Breast epithelium (tissue), 4 donors: Measurements from ENCODE around the gene CCDC134. TPM values are rescaled to one million over a fixed set of nuclear protein-coding genes. Genes with fewer than 3 reads are reported as not detected.

Source experiments
- DNase-seq, 2 donors: peaks; one replicate each; pipeline ENCODE4 v3.0.0-alpha.2; 2019; ENCODE audit warnings: low spot score in 2 of 2
- H3K27ac ChIP-seq, 2 donors: fragments of 200-600 bp; sonication (generic) in 1 of 2; one replicate each; pipeline ENCODE4 v1.5.1; 2016 to 2019; ENCODE audit warnings: mild to moderate bottlenecking in 1 of 2
- H3K27me3 ChIP-seq, 2 donors: fragments of 200-600 bp; sonication (generic) in 1 of 2; one replicate each; pipeline versions ENCODE4 v1.5.1 to v1.6.0; 2017 to 2019; ENCODE audit warnings: control low read depth in 1 of 2, mild to moderate bottlenecking in 1 of 2
- H3K36me3 ChIP-seq: fragments of 200-600 bp; one replicate; pipeline ENCODE4 v1.5.1; 2019
- H3K4me1 ChIP-seq, 2 donors: fragments of 200-600 bp; sonication (generic); one replicate each; pipeline ENCODE4 v1.5.1; 2016 to 2019; ENCODE audit warnings: control low read depth in 1 of 2
- H3K4me3 ChIP-seq, 3 donors: fragments of 200-600 bp; sonication (generic); 1 replicate in 2 of 3; 2 replicates in 1 of 3; pipeline ENCODE4 v1.5.1; 2016 to 2019; ENCODE audit warnings: mild to moderate bottlenecking in 3 of 3, moderate library complexity in 2 of 3
- H3K9me3 ChIP-seq, 2 donors: fragments of 200-600 bp; sonication (generic) in 1 of 2; one replicate each; pipeline ENCODE4 v1.5.1; 2016 to 2019; ENCODE audit warnings: control low read depth in 1 of 2
- POLR2A ChIP-seq: fragments of 450-650 bp; IDR thresholded peaks from one replicate; pipeline ENCODE4 v1.6.1; 2016; ENCODE audit warnings: antibody characterized with exemption, mild to moderate bottlenecking, moderate library complexity
- POLR2AphosphoS5 ChIP-seq, 3 donors: sonication (generic); formaldehyde crosslinking; IDR thresholded peaks; one replicate each; pipeline ENCODE4 v1.6.1; 2017; ENCODE audit warnings: antibody characterized with exemption in 3 of 3
- intact Hi-C: fragments of 100-400 bp; cut with DNase I; formaldehyde crosslinking; loops from one replicate; pipeline ENCODE4 v1.15.1; 2023; ENCODE audit warnings: low total_unique reads
- total RNA-seq, 3 donors: library from RNA; depleted of rRNA; stranded (reverse); fragments of >200 nt; gene quantifications; one replicate each; pipeline ENCODE4 v1.1.0, GENCODE V29; 2016
- TF ChIP-seq, protein P1 (sequence below), 3 donors: fragments of 450-650 bp; IDR thresholded peaks; one replicate each; pipeline ENCODE4 v1.5.1; 2016 to 2017; ENCODE audit warnings: antibody characterized with exemption in 3 of 3, mild to moderate bottlenecking in 3 of 3, moderate library complexity in 3 of 3

The CCDC134 gene
- total RNA-seq, 3 donors from 2014 or later, result 4.0 to 12.3 (median 10.8) TPM

DNA sequence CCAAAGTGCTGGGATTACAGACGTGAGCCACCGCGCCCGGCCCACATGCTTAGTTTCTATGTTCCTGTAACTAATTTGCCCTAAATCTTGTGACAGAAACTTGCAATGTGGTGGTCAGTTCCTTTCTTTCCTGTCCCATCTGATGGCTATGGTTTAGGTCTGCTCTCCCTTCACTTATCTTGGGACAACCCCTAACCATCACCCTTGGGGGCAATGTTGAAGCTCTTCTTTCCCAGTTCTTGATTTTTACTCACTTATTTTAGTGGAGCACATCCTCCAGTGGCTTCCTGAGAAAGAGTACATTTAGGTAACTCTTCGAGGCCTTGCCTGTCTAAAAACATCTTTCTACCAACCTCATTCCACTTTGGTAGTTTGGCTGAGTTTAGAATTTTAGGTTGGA lies 39.7 kb downstream of the CCDC134 start:
- TF ChIP-seq POLR2A, result no peak
- TF ChIP-seq POLR2AphosphoS5 (IDR thresholded peaks at IDR 0.05), result no peak
- TF ChIP-seq, protein P1, sequence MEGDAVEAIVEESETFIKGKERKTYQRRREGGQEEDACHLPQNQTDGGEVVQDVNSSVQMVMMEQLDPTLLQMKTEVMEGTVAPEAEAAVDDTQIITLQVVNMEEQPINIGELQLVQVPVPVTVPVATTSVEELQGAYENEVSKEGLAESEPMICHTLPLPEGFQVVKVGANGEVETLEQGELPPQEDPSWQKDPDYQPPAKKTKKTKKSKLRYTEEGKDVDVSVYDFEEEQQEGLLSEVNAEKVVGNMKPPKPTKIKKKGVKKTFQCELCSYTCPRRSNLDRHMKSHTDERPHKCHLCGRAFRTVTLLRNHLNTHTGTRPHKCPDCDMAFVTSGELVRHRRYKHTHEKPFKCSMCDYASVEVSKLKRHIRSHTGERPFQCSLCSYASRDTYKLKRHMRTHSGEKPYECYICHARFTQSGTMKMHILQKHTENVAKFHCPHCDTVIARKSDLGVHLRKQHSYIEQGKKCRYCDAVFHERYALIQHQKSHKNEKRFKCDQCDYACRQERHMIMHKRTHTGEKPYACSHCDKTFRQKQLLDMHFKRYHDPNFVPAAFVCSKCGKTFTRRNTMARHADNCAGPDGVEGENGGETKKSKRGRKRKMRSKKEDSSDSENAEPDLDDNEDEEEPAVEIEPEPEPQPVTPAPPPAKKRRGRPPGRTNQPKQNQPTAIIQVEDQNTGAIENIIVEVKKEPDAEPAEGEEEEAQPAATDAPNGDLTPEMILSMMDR (IDR thresholded peaks at IDR 0.05), result no peak
- intact Hi-C loops, result no loop called here
- no peak for DNase-seq
- Histone ChIP-seq H3K36me3 (no peaks in the 10 kb centered on the region), H3K4me1 (no peaks in the 10 kb centered on the region), H3K27me3 (no peaks in the 10 kb centered on the region), H3K27ac (peak overlapping the region in 1 of 2 donors; percentile 36), H3K4me3 (no peak overlapping the region), H3K9me3 (no peaks in the 10 kb centered on the region)

DNA sequence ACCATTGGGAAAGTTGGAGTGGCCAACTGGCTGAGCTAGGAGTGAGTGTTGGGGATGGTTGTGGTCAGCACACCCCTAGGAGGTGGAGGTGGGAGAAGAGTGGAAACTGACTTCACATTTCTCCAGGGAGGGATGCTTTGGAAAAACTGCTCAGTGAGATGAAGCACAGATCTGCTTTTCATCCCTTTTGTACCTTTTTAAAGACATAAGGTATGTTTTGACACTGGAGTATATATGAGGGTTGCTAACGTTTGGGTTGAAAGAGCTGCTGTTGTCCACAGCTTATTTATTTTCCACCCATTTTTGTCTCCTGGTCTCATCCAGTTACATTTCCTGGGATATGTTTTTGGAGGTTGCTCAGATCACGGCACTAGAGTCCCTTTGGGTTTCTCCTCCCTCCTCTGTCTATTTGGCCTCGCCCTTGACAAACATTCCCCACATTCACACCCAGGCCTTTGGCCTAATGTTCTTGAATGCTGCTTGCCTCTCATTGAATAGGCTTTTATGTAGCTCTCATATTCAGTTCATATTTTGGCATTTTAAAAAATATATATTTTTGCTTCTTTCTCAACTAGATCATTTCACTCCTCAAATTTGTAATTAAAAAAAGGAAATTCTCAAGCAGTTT lies 40.7 kb downstream of the CCDC134 start:
- Histone ChIP-seq H3K27ac (peak overlapping the region; percentile 33 to 63), H3K4me3 (no peak overlapping the region), H3K4me1 (no peaks in the 10 kb centered on the region), H3K36me3 (no peaks in the 10 kb centered on the region), H3K9me3 (no peaks in the 10 kb centered on the region), H3K27me3 (no peaks in the 10 kb centered on the region)
- no peak for DNase-seq
- intact Hi-C loops, result no loop called here
- TF ChIP-seq, protein P1 (IDR thresholded peaks at IDR 0.05), result no peak

DNA sequence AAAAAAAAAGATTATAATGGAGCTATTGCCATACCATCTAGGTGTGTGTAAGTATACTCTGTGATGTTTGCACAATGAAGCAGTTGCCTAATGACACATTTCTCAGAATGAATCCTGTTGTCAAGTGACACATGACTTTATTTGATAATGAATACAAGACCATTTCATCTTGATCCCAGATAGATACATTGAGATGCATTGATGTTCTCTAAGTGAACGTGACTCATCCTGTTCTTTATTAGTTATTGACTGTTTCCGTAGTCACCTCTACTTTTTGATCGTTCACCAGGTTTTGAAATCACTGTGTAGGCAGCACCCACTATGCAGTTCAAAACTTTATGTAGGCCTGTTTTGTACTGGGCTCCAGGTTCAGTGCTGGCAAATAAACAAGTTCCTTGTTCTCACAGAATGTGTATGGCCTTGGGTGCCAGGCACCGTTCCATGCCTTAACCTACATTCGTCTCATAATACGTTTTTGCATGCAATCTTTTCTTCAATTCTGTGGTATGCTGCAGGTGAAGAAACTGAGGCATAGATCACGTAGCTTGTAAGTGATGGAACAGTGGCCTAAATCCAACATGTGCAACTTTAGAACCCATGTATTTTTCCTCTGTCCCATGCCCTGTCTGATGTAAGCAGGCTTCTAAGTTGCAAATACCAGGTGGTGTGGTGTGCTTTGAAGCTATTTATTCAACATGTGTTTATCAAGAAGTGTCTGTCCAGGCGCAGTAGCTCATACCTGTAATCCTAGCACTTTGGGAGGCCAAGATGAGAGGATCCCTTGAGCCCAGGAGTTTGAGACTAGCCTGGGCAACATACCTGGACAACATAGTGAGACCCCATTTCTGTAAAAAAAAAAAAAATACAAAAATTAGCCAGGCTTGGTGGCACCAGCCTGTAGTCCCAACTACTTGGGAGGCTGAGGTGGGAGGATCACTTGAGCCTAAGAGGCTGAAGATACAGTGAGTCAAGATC lies 42.8 kb downstream of the CCDC134 start:
- intact Hi-C loops, result no loop called here
- Histone ChIP-seq H3K36me3 (no peaks in the 10 kb centered on the region), H3K4me3 (no peak overlapping the region), H3K27me3 (no peaks in the 10 kb centered on the region), H3K27ac (peak overlapping the region; percentile 61 to 64), H3K9me3 (no peaks in the 10 kb centered on the region), H3K4me1 (peaks cover 0 to 3% of the 10 kb centered on the region in 2 donors)
- TF ChIP-seq POLR2A, result no peak
- TF ChIP-seq POLR2AphosphoS5 (IDR thresholded peaks at IDR 0.05), result no peak
- TF ChIP-seq, protein P1 (IDR thresholded peaks at IDR 0.05), result no peak
- DNase-seq, result no peak

DNA sequence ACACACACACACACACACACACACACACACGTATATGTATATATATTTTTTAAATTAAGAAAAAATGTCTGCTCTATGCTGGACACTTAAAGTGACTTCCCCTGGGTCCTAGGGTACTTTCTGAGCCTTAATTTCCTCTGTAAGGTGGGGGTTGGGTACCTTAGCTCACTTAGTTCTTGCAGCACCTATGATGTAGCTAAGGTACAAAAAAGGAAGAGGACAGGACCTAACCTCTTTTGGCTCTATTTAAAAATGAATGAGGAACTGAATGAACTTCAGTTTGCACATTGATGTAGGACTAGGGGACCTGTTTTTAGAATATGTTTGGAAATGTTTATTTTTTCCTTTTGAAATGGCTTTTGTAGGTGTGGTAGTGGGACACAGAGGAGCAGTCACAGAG lies 43.6 kb downstream of the CCDC134 start:
- Histone ChIP-seq H3K4me1 (peaks cover 0 to 3% of the 10 kb centered on the region in 2 donors), H3K4me3 (no peak overlapping the region), H3K36me3 (no peaks in the 10 kb centered on the region), H3K27ac (peak overlapping the region; percentile 1 to 61), H3K27me3 (no peaks in the 10 kb centered on the region), H3K9me3 (no peaks in the 10 kb centered on the region)
- DNase-seq, result no peak
- TF ChIP-seq POLR2A (no peak), POLR2AphosphoS5 (IDR thresholded peaks at IDR 0.05) (no peak)
- TF ChIP-seq, protein P1 (IDR thresholded peaks at IDR 0.05), result no peak
- intact Hi-C loops, result no loop called here

DNA sequence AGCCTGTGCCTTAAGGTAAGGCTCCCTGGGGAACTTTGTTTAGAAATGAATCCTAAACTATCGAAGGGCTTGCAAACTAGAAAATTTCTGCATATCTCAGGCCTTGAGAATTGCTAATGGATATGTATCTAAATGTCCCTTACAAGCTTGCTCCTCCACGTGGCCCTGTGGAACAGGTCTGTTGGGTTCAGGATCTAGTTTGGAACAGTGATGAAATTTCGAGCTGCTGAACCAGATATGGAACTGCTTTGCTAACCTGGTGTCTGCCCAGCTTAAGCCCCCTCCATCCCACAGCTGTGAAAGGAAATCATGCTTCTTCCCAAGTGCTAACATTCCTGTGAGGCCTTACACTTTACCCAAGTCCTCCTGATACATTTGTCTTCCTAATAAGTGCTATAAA lies 44.0 kb downstream of the CCDC134 start:
- no peak overlapping the region for H3K4me3 ChIP-seq
- TF ChIP-seq POLR2AphosphoS5 (IDR thresholded peaks at IDR 0.05) (peak in 1 of 3 donors; percentile 47), POLR2A (no peak)
- TF ChIP-seq, protein P1 (IDR thresholded peaks at IDR 0.05), result no peak
- peak in 1 of 2 donors; percentile 70 for DNase-seq
- no peaks in the 10 kb centered on the region for H3K36me3 ChIP-seq
- H3K9me3 ChIP-seq, result no peaks in the 10 kb centered on the region
- peaks cover 0 to 3% of the 10 kb centered on the region in 2 donors for H3K4me1 ChIP-seq
- H3K27ac ChIP-seq, result peak overlapping the region; percentile 61 to 74
- intact Hi-C loops, result no loop called here
- H3K27me3 ChIP-seq, result no peaks in the 10 kb centered on the region
